GM18867 (cell line): ENCODE results near the gene COL1A2.

Experiments
- ATAC-seq: cut with Tn5 transposase; IDR thresholded peaks from one replicate; pipeline ENCODE4 v1.9.1; 2021; ENCODE audit warnings: mild to moderate bottlenecking, moderate library complexity; ENCODE audit not compliant: unreplicated experiment

COL1A2 gene

DNA sequence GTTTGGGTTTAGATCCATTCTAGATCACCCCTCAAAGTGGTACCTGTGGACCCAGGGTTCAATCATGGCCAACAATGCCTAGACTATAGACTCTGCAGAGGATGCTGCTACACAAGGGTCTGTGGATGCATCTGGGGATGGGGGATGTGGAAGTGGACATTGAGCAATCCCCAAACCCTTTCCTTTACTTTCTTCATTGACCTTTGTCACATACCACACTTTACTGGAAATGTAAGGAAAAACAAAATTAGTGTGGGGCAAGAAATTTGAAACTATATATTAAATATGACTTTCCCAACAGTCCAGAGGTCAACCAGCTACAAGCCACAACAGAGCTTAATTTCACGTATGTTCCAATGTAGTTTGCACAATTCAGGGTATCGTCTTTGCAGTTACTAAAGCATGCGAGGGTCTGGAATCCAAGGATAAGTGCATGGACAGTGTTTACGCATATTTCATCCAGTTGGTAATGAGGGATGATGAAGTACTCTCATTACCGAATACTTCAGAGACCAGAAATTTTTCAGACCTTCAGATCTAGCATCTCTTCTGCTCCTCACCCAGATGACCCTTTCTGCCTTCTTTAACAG is 81.7 kb downstream of the COL1A2 start:
- ATAC-seq: no peak

DNA sequence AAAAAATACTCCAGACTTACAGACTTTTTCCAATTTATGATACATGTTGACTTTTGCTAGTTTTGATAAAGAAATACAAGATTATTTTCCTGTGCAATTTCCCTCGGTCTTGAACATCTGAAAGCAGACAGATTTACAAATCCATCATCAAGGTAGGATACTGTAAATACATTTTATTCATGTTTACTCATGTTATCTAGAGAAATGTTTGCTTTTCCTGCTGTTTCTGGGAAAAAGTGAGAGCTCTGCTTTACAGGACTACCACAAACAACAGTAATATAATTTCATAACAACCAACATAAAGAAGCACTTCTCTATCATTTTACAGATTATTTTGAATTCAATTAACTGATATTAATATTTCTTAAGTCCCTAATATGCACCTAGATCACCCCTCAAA is 83.2 kb downstream of the COL1A2 start:
- no peak for ATAC-seq

DNA sequence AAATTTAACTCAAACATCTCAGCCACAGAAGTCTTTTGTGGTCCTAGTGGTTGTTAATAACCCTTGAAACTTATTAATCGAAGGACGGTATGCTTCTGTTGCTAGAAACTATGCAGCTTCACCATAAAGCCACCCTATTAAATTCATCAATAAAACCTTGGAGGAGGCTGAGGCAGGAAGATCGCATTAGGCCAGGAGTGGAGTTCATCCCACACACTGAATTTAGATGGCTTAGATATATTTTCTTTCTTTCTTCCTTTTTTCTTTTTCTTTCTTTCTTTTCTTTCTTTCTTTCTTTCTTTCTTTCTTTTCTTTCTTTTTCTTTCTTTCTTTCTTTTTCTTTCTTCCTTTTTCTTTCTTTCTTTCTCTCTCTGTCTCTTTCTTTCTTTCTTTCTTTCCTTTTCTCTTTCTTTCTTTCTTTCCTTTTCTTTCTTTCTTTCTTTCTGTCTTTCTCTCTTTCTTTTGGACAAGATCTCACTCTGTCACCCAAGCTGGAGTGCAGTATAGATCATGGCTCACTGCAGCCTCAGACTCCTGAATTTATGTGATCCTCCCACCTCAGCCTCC is 84.0 kb downstream of the COL1A2 start:
- ATAC-seq: no peak
